HG03066 (cell line): ENCODE data around the gene NLRC4.
"Not testable (repeated sequence)": the region's sequence is repeated elsewhere in the genome, so short reads cannot be mapped to it uniquely, and the experiment has no call there.

Source experiments
- ATAC-seq: cut with Tn5 transposase; IDR thresholded peaks from one replicate; pipeline ENCODE4 v1.9.1; 2021; ENCODE audit warnings: low read depth; ENCODE audit not compliant: unreplicated experiment

The NLRC4 gene

GRCh38 chr2:32246911-32247310 lies 17.8 kb downstream of the NLRC4 start:
- ATAC-seq: no peak

GRCh38 chr2:32242331-32242730 lies 22.4 kb downstream of the NLRC4 start:
- no peak for ATAC-seq

- ATAC-seq: no peak
These were observed 26.7 kb downstream of the NLRC4 start for GRCh38 chr2:32237996-32238395.

- ATAC-seq: no peak
These were observed 27.2 kb downstream of the NLRC4 start for GRCh38 chr2:32237488-32237887.

GRCh38 chr2:32235315-32235714 lies 29.4 kb downstream of the NLRC4 start:
- ATAC-seq: no peak

GRCh38 chr2:32231959-32232358 lies 32.7 kb downstream of the NLRC4 start:
- no peak for ATAC-seq

- ATAC-seq: no peak
These were observed 35.1 kb downstream of the NLRC4 start for GRCh38 chr2:32229635-32230034.

- no peak for ATAC-seq
These were observed 36.5 kb downstream of the NLRC4 start for GRCh38 chr2:32228181-32228580.

GRCh38 chr2:32227492-32227891 lies 37.2 kb downstream of the NLRC4 start:
- no peak for ATAC-seq

GRCh38 chr2:32222966-32223365 lies 41.7 kb downstream of the NLRC4 start:
- no peak for ATAC-seq

- ATAC-seq: no peak
These were observed 44.2 kb downstream of the NLRC4 start for GRCh38 chr2:32220445-32220844.

GRCh38 chr2:32212295-32212694 lies 52.4 kb downstream of the NLRC4 start:
- ATAC-seq: no peak

- ATAC-seq: no peak
These were observed 53.8 kb downstream of the NLRC4 start for GRCh38 chr2:32210767-32211408.

- ATAC-seq: not testable (repeated sequence)
These were observed 61.3 kb downstream of the NLRC4 start for GRCh38 chr2:32203428-32203827.

- ATAC-seq: no peak
These were observed 63.9 kb downstream of the NLRC4 start for GRCh38 chr2:32200814-32201213.

- no peak for ATAC-seq
These were observed 72.3 kb downstream of the NLRC4 start for GRCh38 chr2:32192418-32192817.

GRCh38 chr2:32189011-32189410 lies 75.7 kb downstream of the NLRC4 start:
- ATAC-seq: no peak

GRCh38 chr2:32182667-32183066 lies 82.0 kb downstream of the NLRC4 start:
- ATAC-seq: no peak
